HG02759 (cell line): Measurements from ENCODE around the gene KIAA1217.
A peak's percentile ranks its signal among the peaks of the same experiment; 100 is the strongest.

Experiments used
- ATAC-seq: cut with Tn5 transposase; IDR thresholded peaks from one replicate; pipeline ENCODE4 v1.9.1; 2021; ENCODE audit warnings: mild to moderate bottlenecking, moderate library complexity; ENCODE audit not compliant: unreplicated experiment

The KIAA1217 gene

DNA sequence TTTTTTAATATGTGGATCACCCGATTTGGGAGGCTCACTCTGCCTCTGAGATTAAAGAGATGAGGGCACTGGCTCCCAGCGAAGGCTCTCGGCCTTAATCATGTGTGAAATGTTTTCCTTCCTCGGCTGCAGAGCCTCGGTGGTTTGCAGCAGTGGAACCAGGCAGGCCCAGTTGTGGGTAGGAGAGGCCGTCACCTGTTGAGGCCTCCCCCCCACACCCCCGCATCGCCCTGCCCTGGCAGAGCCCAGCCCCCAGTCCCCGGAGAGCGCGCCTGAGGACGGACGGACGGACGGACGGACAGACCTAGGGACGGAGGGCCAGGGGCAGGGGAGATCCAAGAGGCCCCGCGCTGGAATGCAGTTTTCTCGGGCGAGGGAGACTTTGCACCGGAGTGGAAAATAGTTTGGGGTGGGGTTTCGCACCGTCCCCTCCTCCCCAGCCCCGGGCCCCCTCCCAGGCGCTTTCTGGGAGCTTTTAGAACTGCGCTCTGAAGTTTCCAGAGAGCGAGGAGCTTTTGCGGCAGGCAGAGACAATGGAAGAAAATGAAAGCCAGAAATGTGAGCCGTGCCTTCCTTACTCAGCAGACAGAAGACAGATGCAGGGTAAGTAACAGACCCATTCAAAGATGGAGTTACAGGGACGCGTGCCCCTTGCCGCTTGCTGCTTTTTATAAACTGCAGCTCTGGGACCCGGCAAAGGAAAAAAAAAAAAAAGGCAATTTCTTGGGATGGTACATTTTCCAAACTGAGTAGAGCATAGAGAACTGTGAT, at the start of gene KIAA1217:
Gene KIAA1217 (plus strand): TSS at position 478 of the 771 bp plus-strand sequence. CDS start 56 bp downstream, at position 534.
- ATAC-seq = peak; percentile 32

DNA sequence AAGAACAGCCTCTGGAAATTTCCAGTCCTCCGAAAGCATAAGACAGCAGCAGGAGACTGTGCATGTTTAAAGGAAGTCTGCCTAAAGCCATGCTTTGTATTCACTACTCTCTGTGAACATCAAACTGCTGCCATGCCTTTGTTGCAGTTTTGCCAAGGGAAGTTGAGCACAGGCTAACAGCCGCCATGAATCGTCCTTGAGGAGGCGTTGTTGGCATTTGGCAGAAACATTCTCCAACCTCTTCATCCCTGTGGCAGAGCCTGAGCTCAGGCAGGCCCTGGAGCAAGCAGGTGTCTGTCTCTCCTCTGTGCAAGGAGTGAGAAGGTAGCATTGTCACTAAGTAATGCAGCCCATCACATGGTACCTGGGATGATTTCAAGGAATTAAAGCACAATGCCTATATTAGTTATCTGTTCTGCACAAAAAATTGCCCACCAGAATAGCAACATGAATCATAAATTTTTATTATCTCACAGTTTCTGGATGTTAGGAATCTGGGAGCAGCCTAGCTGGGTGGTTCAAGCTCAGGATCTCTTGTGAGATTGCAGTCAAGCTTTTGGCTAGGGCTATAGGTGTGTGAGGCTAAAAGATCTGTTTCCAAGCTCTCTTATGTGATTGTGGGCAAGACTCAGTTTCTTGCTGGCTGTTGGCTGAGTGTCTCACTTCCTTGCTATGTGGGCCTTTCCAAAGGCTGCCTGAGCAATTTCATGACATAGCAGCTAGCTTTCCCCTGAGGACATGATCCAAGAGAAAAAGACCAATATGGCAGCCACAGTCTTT, 46.5 kb upstream of the KIAA1217 start:
- ATAC-seq = no peak

- no peak for ATAC-seq
Observed at GRCh38 chr10:24163485-24163884, 45.5 kb upstream of the KIAA1217 start.

DNA sequence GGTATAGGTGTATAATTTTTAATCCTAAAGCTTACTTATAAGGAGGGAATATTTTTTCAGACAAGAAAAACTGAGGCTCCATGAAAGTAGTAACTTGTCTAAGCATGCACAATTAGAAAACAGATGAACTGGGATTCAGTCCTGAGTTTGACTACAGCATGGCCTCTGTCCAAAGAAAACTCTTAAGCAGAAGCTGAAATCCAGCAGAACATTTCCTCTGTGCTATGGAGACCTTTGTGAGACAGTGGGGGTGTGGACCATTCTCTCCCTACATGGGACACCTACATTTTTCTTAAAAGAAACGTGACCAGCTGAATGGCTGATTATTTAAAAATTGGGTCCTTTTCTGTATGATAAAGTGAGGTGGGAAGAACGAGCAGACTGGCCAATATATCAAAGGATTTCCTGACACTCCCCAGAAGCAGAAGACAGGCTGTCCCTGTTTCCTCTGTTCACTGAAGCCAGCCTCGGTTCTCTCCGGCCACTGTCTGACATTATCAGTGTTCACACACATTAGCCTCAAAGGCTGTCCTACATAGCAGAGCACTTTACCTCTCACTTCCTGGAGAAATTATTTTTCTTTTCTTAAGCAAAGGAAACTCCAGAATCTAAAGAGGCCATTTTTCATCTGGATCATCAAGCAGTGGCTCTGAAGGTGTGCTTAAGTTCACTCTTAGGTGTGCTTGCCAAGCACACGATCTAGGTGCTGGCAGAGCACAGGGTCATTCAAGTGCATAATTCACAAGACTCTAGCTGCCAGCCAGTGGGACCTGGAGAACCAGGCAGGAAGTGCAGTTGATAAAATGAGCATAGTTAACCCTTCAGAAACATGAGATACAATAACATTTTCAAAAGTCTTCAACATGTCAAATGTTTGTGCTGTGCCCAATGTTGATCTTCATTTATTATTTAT, 40.4 kb upstream of the KIAA1217 start:
- ATAC-seq = no peak

DNA sequence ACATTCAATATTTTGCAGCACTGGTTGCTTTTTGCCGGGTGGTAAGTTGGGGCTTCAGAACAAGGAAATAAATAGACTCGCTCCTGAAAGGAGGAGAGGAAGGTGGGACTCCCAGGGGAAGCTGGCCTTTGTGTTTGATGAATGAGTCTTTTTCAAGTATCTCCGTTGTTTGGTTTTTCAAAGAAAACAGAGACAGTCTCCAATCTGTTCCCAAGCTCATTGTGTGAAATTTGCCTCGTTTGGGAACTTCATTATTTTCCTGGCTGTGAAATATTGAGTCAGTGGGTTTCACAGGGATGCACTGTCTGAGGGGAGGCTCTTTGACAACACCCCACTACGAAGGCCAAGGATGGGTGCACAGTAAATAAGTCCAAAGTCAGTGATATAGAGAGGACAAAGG, 38.7 kb upstream of the KIAA1217 start:
- no peak for ATAC-seq

- ATAC-seq = no peak
Observed at GRCh38 chr10:24172909-24173308, 36.0 kb upstream of the KIAA1217 start.

DNA sequence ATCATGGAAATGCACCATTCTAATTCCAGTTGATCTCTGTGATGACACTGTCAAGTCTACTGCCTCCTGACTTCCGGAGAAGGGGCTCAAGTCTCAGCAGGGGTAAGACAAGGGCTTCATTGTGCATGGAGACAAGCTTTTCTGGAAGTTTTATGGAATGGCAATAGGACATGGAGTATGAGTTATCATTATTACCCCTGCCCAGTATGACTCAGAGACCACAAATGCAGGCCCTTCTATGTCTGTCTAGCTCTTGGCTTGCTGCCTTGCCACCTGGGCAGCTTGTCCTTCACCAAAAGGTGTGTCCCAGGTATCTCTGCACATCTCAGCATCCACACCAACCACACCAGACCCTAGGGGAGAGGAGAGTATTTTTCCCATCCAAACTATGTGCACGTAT, 34.9 kb upstream of the KIAA1217 start:
- ATAC-seq = no peak

DNA sequence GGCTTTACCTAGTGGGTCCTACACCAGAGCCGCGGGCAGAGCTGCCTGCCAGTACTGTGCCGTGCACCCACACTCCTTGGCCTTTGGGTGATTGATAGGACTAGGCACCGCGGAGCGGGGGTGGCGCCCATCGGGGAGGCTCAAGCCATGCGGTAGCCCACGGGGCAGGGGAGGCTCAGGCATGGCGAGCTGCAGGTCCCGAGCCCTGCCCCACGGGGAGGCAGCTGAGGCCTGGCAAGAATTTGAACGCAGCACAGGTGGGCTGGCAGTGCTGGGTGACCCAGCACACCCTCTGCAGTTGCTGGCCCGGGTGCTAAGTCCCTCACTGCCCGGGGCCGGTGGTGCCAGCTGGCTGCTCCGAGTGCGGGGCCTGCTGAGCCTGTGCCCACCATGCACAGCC, 32.3 kb upstream of the KIAA1217 start:
- no peak for ATAC-seq

GRCh38 chr10:24177636-24178035, 31.3 kb upstream of the KIAA1217 start:
- no peak for ATAC-seq

GRCh38 chr10:24180891-24181290, 28.0 kb upstream of the KIAA1217 start:
- ATAC-seq = no peak

DNA sequence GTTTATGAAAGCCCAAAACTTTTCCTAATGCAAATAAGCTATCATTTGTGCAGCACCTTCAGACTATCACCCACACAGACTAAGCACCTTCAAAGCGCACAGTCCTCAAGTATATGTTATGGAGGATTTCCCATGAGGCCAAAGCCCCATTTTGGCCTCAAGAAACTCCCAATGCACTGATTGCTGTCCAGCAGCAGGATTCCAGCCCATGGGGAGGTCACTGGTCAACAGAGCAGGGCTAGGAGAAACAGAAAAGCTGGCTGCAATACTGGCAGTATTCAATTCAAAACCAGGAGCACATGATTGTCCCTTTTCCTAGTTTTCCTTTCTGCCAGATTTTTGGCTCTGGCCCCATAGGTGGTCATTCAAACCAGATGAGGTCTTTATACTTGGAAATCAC, 24.5 kb upstream of the KIAA1217 start:
- no peak for ATAC-seq

DNA sequence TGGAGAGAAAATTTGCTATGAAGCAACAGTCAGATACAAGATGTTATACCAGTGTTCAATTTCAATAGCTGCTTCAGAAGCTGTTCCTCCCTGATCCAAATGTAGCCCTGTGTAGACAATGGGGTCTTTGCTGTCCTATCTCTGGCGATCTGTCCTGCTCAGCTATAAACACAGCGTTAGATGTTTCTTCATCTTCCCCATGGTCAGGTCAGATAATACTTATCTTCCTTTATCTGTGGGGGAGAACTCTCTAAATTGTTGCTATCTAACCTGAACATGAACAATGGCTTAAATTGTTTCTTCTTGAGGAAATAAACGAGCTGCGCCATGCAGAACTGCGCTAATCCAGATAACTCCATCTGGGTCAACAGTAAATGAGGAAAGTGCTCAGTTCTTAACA, 15.6 kb upstream of the KIAA1217 start:
- no peak for ATAC-seq

DNA sequence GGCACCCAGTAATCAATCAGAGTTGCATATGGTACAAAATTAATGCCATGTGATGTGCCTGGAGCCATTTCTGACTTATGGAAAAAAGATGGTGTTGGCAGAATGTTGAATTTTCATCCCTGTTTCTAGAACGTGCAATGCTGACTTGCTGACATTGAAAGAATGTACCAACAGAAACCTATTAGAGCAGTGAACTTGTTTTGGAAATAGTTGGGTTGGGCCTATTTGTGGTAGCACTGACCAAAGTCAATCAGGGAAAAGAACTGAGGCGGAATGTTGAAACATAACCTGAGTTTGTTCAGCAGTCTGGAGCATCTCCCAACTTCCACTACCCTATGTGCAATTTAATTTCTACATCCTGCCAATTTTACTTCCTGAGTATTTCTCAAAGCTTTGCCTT, 11.7 kb upstream of the KIAA1217 start:
- no peak for ATAC-seq

GRCh38 chr10:24201503-24202180, 7.3 kb upstream of the KIAA1217 start:
- no peak for ATAC-seq

DNA sequence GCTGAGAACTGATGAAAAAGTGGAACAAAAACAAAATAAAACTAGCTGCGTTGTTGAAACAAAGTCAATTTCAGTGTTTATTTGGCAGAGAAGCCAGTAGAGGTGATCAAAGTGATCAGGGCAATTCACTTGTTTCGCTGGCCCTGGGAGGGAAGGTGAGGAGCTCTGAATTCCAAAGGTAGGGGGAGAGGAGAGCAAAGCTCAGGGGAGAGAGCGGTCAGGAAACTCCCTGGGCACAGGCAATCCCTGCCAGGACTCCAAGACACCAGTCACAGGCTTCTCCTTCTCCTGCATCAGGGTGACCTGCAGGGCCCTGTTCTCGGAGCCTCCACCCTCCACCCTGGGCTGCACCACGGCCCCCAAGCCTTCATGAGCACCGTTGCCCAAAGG, 6.8 kb upstream of the KIAA1217 start:
- ATAC-seq = no peak

- ATAC-seq = no peak
Observed at GRCh38 chr10:24205821-24206220, 3.1 kb upstream of the KIAA1217 start.

DNA sequence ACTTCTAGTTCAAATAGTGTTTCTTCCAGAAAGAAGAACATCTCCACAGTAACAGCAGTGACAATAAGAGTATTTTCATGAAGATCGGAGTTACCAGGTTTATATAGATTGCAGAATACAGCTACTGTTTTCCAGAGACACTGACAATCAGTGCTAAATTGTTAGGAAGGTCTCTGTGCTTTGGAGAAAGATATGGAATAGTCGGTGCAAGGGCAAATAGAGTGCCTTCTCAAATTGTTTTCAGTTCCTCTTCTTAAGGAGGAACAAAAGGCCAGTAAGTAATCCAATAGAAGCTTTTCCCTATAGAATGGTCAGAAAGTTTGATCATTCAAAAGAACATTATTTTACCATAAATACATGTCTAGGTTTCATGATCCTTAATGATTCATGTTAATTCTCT, 2.6 kb upstream of the KIAA1217 start:
- no peak for ATAC-seq

- no peak for ATAC-seq
Observed at GRCh38 chr10:24206926-24207325, 2.0 kb upstream of the KIAA1217 start.

DNA sequence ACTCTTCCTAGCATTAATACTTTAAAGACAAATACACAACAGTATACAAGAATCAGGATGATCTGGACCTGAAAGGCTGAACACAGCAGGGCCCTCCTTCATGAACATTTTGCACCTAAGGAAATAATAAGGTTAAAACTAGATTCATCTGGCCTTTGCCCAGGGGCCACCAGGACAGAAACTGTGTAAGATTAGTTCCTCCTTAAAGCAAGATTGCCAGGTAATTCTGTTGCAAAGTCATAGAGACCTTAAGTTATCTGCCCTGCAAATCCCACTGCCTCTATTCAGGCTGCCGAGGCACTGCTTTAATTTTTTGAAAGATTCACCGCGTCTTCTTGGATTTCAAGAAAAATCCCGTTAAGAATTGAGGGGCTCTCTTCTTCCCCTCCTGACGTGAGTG, 1.6 kb upstream of the KIAA1217 start:
- ATAC-seq = no peak

DNA sequence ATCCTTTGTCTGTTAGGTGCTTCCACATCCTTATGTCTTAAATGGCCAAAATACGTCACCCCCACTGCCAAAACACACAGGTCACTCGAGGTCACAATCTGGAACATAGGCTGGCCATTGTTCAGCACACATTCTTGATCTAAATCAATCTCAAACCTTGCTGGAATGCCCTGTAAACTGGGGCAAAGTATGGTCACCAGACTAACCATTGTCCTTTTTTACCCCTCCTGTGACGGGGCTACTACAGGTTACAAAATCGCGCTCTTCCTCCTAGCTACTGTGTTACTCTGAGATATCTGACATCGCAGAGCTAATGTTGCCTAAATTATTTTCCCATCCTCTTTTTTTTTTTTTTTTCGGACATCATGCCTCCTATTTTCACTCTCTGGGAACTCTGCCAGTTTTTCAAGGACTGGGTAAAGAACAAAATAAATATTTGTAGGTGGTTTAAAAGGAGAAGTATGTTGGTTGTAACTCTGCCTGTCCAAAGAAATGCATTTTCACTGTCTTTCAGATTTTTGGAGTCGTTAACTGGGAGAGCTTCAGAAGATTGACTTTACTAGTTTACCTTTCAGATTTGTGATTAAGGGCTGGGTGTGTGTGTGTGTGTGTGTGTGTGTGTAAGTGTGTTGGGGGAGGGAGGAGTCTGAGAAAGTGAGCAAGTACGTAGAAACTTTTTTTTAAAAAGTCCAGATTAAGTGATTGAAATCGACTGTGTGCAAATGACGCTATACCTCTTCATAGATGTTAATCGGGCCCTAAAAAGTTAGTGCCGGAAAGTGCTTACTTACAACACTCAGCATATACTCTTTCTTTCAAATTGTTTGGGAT, 942 bp upstream of the KIAA1217 start:
- ATAC-seq = no peak
